ENCODE data around the gene SIRPG. TPM values are rescaled to one million over a fixed set of nuclear protein-coding genes. Genes with fewer than 3 reads are reported as not detected.
"Not testable (repeated sequence)": the region's sequence is repeated elsewhere in the genome, so short reads cannot be mapped to it uniquely, and the experiment has no call there.

SIRPG gene
- not detected for polyA plus RNA-seq (2013, experiment 1 of 2; ENCODE audit: insufficient read length)
- polyA plus RNA-seq (2013, experiment 2 of 2; ENCODE audit: insufficient read length) = not detected

DNA sequence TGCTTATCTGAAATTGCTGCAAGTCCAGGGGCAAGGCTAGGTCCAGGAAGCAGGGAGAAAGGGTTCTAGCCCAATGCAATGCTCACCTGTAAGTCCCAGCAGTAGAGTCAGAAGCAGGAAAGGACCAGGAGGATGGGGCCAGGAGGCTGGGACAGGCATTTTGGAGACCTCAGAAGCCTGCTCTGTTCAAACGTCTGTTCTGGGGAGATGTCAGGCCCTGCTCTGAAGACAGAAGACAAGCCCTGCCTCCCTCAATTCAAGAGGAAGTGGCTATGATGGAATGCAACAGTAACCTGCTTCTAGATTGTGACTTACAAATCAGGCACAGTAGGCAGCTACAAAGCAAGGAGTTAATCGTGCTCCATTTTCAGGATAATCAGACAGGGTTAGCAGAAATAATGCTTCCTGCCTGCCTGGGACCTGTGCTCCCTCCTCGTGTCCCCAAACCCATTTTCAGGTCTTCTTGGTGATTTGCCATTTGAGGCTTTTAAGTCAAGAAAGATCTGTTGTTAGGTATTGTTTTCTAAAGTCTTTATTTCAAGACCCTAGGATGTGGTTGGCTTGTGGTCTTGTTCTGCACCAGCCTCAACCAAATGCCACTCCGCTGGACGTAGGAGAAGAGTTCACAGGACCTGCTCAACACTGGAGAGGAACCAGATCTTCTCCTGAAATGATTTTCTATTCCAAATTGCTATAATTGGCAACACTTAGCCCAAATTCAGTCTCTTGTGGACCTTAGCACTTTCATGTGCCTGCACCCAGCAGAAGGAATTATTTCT, at the start of gene SIRPG:
Gene SIRPG (minus strand): TSS at position 224 of the 779 bp plus-strand sequence. CDS start 65 bp downstream, at position 159.
- no peak for DNase-seq

DNA sequence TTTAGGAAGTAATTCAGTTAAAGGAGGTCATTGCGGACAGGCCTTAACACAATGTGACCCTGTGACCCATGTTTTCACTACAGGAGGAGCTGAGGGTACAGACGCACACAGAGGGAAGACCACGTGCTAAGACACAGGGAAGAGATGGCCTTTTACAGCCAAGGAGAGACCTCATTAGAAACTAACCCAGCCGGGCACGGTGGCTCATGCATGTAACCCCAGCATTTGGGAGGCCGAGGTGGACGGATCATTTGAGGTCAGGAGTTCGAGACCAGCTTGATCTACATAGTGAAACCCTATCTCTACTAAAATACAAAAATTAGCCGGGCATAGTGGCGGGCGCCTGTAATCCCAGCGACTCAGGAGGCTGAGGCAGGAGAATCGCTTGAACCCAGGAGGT, 49.3 kb upstream of the SIRPG start:
- DNase-seq = not testable (repeated sequence)

DNA sequence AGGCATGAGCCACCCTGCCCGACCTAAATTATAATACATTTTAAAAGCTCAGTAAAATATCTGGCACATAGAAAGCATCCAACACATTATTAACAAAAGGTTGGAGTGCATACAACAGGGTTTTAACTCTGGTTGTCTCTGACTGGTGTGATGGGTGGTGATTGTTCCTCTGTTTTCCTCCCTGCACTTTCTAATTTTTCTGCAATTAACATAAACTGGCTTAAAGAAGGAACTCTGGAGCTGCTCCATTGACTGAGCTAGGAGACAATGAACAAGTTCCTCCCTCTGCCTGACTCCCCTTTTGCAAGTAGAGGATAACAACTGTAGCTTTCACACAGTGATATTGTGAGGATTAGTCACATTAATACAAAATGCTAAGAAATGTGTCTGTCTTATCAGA, 48.5 kb upstream of the SIRPG start:
- DNase-seq = no peak

GRCh38 chr20:1702855-1703254, 45.3 kb upstream of the SIRPG start:
- no peak for DNase-seq

DNA sequence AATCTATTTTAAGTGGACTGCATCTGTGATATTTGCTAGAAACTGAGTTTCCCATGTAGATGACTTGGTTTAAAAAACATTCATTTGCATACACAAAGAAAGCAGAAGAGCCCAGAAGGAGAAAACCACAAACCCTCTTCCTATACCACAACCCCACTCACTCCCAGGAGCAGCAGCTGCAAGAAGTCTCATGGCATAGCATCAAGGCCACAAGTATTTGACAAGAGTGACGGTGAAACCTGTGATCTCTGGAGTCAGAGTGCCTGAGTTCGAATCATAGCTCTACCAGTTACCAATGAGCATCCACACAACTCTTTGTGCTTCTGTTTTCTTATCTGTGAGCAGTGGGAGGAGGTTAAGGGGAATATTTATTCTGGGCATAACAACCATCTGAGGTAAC, 44.7 kb upstream of the SIRPG start:
- no peak for DNase-seq

DNA sequence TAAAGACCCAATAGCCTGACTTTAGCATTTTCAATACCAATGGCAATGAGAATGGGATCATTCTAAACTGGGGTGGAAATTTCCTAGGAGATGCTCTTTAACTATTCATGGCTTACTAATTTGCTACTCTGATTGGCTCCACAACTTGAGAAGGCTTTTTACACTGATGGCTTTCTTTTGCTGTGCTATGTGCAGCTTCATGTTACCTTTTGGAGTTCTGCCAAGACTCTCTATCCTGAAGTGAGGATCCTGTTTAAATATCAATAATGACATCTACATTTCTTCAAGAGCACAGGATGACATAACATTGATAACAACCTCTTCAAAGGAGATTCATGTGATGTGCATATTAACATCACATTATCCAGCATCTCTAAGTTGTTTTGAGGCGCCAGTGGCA, 43.4 kb upstream of the SIRPG start:
- DNase-seq = no peak

DNA sequence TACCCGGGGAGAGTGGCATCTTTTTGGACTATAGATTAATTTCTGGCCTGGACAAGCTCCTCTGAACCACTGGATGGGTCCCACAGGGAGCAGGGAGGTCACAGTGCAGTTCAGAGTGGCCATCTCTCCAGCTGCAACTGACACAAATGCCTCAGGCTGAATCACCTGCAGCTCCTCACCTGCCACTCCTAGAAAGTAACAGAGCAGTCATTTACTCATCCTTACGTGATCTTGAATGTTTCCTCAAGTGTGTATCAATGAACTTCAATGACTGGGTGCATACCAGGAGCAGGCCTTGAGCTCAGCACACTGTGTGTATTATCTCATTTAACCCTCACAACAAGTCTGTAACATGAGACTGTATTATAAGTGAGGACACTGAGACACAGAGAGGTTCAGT, 40.0 kb upstream of the SIRPG start:
- DNase-seq = no peak

DNA sequence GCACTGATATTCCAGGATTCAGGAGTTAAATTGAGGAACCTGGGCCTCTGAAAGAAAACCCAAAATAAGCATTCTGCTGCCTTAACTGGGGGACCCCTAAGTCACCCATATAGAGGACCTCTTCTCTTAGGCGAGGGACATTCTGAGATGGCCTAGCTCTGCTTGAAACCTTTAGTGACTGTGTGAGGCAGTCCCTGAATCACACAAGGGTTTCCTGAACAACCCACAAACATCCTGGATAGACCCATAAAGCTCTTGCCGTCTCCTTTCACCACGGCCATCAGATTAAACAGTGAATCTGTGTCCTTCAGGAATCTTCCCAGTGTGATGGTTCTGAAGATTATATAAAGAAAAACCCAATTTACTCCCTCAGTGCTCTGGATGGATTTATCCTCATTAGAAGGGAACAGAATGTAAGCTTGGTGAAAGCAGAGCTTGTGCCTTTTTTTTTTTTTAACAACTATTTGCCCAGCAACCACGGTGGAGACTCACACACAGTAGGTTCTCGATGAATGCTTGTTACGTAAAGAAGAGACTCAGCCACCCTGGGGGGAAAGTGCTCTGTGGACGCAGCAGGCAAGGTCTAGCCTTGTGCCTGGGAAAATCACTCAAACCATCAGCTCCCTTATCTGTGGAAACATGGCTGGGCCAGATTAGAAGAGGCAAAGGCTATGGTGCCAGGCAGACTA, 39.1 kb upstream of the SIRPG start:
- DNase-seq = no peak

DNA sequence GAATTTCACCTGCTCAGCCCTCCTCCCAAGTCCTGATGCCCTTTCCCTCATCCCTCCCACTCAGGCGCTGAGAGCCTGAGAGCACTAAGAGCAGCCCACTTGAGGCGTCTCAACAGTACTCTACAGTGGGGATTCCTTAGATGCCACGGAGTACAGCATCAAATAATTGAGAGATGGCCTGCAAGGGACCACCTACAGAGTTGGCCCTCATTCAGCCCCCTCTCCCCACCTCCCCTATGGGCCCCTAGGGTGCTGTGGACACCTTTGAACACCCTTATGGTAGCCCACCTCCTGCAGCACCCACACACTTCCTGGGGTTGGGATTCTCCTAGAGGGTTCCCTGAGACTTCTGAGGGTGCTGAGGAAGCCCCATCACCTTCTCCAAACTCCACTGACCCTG, 37.1 kb upstream of the SIRPG start:
- DNase-seq = no peak

GRCh38 chr20:1693427-1693826, 35.8 kb upstream of the SIRPG start:
- no peak for DNase-seq

DNA sequence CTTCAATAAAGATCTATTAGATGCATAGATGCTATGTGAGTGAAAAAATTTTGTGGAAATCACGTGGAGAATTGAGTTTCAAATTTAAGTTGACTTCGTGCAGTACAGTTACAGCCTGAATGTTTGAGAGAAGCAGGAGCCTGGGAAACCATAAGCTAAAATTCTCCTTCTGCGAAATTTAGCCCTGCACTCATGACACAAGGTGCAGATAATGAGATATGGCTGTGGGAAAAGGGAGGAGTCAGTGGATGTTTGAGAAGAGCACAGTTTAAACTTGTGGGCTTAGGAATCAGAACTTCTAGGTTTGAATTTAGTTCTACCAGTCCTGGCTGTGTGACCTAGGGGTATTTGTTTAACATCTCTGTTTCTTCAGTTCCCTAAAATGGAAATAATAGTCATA, 32.1 kb upstream of the SIRPG start:
- DNase-seq = no peak

- DNase-seq = no peak
Measured at GRCh38 chr20:1688886-1689538, 31.4 kb upstream of the SIRPG start.

DNA sequence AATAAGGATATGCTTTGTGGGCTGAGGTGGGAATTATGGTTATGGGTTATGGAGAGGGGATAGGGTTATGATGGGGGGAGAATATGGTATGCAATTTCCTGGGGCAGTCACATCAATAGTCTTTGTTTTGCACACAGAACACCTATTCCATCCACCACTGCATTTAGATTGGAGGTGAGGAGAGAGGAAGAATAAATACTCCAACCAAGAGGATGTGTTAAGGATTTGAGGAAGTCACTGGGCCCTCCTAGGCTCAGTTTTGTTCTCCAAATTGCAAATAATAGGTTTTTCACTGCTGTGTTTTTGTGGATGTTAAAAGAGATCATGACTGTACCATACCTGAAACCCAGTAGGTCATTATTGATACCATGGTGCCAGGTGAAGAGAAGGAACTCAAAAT, 29.5 kb upstream of the SIRPG start:
- DNase-seq = no peak

GRCh38 chr20:1686151-1686748, 28.7 kb upstream of the SIRPG start:
- DNase-seq = no peak

DNA sequence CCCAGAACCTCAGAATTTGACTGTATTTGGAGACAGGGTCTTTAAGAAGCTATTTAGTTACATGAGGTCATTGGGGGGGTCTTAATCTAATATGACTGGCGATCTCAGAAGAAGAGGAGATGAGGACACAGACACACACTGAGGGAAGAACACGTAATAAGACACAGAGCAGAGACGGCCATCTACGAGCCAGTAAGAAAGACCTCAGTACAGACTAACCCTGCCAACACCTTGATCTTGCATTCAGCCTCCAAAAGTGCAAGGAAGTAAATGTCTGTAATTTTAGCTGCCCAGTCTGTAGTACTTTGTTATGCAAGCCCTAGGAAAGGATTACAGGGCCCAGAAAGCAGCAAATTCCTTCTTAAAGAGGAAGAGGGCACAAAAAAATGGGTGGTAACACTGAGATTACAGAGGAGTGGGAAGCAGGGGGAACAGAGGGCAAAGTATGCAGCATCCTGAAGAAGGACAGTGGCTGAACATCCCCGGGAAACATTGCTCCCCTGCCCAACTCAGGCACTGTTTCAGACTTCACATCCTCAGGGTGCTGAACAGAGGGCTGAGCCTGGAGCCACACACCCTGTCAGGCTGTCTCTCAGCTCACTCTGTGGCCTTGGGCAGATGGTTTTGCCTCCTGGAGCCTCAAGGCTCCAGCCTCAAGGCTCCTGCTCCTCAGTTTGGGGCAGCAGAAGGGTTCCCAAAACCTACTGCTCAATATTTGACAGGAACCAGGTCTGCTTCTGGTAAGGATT, 27.9 kb upstream of the SIRPG start:
- no peak for DNase-seq

DNA sequence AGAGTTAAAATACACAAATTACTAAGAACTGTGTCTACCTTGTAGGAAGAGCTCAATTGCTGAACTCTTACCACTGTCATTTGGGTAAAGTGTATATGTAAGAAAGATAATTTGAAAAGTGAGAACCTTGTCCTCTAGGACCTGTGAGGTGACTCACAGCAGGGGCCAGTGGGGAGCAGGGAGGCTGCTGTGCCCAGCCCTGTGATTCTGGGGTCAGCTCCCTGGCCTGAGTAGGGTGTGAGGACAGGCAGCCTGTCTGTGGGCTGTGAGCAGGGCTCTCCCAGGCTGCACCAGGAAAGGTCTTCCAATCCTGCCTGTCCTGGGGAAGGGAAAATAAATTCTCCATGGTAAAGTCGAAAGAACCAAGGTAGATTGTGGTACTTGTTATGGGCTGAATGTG, 27.3 kb upstream of the SIRPG start:
- DNase-seq = no peak

DNA sequence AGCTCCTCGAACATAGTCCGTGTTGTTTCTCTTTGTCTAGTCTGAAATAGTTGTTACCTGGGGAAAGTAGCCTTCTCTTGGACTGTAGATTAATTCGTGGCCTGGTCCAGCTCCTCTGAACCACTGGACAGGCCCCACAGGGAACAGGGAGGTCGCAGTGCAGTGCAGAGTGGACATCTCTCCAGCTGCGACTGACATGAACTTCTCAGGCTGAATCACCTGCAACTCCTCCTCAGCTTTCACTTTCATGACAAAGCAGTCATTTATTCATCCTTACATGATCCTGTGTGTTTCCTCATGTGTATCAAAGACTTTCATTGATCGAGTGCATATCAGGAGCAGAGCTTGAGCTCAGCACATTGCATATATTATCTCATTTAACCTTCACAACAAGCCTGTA, 19.1 kb upstream of the SIRPG start:
- no peak for DNase-seq

GRCh38 chr20:1674990-1675780, 17.6 kb upstream of the SIRPG start:
- DNase-seq = no peak

DNA sequence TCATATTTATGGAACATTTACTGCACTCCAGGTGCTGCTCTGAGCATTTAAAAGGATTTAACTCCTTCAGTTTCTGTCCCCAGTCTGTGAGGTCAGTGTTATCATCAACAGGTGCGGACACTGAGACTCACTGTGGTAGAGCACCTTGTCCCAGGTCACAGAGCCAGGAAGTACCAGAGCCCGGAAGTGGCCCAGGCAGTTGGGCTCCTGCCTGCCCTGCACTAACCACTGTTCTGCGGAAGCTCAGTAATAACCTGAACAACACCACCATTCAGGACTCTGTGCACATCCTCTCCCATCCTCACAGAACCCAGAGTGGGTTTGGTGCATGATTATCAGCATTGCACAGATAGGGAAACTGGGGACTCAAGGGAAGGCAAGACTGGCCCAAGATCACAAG, 16.8 kb upstream of the SIRPG start:
- DNase-seq = no peak

DNA sequence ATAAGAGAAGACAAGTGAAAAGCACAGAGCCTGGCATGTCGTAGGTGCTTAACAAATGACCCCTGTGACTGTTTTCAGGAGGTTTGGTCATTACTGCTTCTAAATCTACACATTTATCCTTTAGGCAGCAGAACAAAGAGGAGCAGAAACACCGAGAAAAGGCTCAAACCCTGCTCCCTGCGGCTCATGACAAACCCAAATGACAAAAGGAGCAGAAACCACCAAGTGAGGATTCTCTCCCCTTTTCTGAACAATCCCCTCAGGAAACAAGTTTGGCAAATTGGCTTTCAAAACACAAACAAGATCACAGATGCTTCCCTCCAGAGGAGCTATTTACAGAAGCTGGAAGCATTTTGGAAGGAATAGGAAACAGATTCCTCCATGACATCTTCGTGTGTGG, 15.8 kb upstream of the SIRPG start:
- no peak for DNase-seq

DNA sequence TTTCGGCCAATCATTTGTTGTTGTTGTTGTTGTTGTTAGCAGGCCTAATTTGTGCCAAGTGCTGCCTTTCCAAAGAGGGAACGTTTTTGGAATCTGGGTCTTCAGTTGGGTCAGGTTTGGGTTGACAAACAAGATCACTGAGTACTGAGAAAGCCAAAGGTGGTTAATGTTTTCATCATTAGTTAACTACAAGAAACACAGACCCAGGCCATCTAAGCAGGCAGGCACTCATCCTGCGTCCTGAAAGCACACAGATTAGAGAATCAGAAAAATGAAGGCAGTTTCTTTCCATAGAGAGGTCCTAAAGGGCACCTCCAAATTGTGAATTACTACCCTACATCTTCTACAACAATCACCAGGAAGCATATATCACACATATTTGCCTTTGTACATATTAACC, 15.1 kb upstream of the SIRPG start:
- DNase-seq = no peak

Measured in fibroblast of skin of abdomen (primary cell).